SK-N-SH (cell line): ENCODE measurements around the gene AAGAB. TPM values are rescaled to one million over a fixed set of nuclear protein-coding genes. Genes with fewer than 3 reads are reported as not detected.
"Not testable (repeated sequence)": the region's sequence is repeated elsewhere in the genome, so short reads cannot be mapped to it uniquely, and the experiment has no call there.

Experiments
- CTCF ChIA-PET: fragments of 300-600, 350-600 bp; formaldehyde crosslinking; extraction: SDS; loops from one replicate; lab custom pipeline; 2021; lab: Yijun Ruan, JAX
- POLR2A ChIA-PET: fragments of 350-600 bp; sonication (Branson Sonifier 250); formaldehyde crosslinking; extraction: SDS; loops from one replicate; lab custom pipeline; 2020; ENCODE audit warnings: antibody characterized with exemption, inconsistent platforms; lab: Yijun Ruan, JAX
- DNase-seq: peaks from one replicate; pipeline ENCODE4 v3.0.0; 2012
- H2AFZ ChIP-seq: fragments of 200-600 bp; sonication (generic); 2 replicates; pipeline ENCODE4 v1.8.1; 2016; ENCODE audit warnings: antibody characterized with exemption, mild to moderate bottlenecking, low read depth
- H3F3A ChIP-seq: fragments of 200-600 bp; sonication (generic); replicated peaks from 2 replicates; pipeline ENCODE3; 2016; ENCODE audit warnings: antibody characterized with exemption, mild to moderate bottlenecking; ENCODE audit not compliant: insufficient read depth
- H3K27ac ChIP-seq, 2 experiments: fragments of 200-500 bp in 1 of 2; fragments of 200-600 bp in 1 of 2; sonication (Bioruptor generic) in 1 of 2; sonication (generic), shearing (Covaris generic) in 1 of 2; 2 replicates each; pipeline versions ENCODE4 v1.5.1 to v1.6.1; 2014 to 2016; ENCODE audit warnings: low read depth in 2 of 2, inconsistent platforms in 1 of 2, low read length in 1 of 2, mild to moderate bottlenecking in 1 of 2, mixed read lengths in 1 of 2
- H3K27me3 ChIP-seq: fragments of 200-600 bp; sonication (generic), shearing (Covaris generic); 2 replicates; pipeline ENCODE4 v1.6.1; 2016; ENCODE audit warnings: mixed run types; ENCODE audit not compliant: insufficient read depth
- H3K36me3 ChIP-seq, 2 experiments: fragments of 200-500 bp in 1 of 2; fragments of 200-600 bp in 1 of 2; sonication (Bioruptor generic) in 1 of 2; sonication (generic) in 1 of 2; replicated peaks in 1 of 2; 2 replicates each; pipeline versions ENCODE3 to v1.5.1; 2014 to 2016; ENCODE audit warnings: low read length in 1 of 2, mild to moderate bottlenecking in 1 of 2; ENCODE audit not compliant: insufficient read depth in 2 of 2, control insufficient read depth in 1 of 2
- H3K4me1 ChIP-seq, 2 experiments: fragments of 200-500 bp in 1 of 2; fragments of 200-600 bp in 1 of 2; sonication (Bioruptor generic) in 1 of 2; sonication (generic), shearing (Covaris generic) in 1 of 2; 2 replicates each; pipeline versions ENCODE4 v1.5.1 to v1.6.1; 2014 to 2016; ENCODE audit warnings: low read depth in 1 of 2, low read length in 1 of 2, mixed run types in 1 of 2; ENCODE audit not compliant: insufficient read depth in 2 of 2, control insufficient read depth in 1 of 2
- H3K4me2 ChIP-seq: fragments of 200-600 bp; sonication (generic), shearing (Covaris generic); 2 replicates; pipeline ENCODE4 v1.6.1; 2017; ENCODE audit warnings: mixed run types
- H3K4me3 ChIP-seq, 2 experiments: fragments of 200-500 bp in 1 of 2; fragments of 200-600 bp in 1 of 2; sonication (Bioruptor generic) in 1 of 2; sonication (generic), shearing (Covaris generic) in 1 of 2; 2 replicates each; pipeline versions ENCODE4 v1.5.1 to v1.8.1; 2014 to 2016; ENCODE audit warnings: low read depth in 2 of 2, inconsistent platforms in 1 of 2, low read length in 1 of 2, mild to moderate bottlenecking in 1 of 2, mixed read lengths in 1 of 2, moderate library complexity in 1 of 2
- H3K79me2 ChIP-seq: fragments of 200-600 bp; sonication (generic); 2 replicates; pipeline ENCODE4 v1.8.1; 2017; ENCODE audit warnings: mild to moderate bottlenecking; ENCODE audit not compliant: insufficient read depth
- H3K9ac ChIP-seq: fragments of 200-600 bp; sonication (generic); 2 replicates; pipeline ENCODE4 v1.6.1; 2017; ENCODE audit warnings: mixed run types
- H3K9me2 ChIP-seq: fragments of 200-600 bp; sonication (generic); 2 replicates; pipeline ENCODE4 v1.6.1; 2017; ENCODE audit warnings: mixed run types
- H3K9me3 ChIP-seq: fragments of 200-600 bp; sonication (generic); 2 replicates; pipeline ENCODE4 v1.6.1; 2017; ENCODE audit warnings: mixed run types, mild to moderate bottlenecking, moderate library complexity
- H4K20me1 ChIP-seq: fragments of 200-600 bp; sonication (generic); 2 replicates; pipeline ENCODE4 v1.6.1; 2017; ENCODE audit warnings: mild to moderate bottlenecking, mixed run types; ENCODE audit not compliant: insufficient read depth
- EP300 ChIP-seq, 2 experiments: IDR thresholded peaks; 2 replicates each; pipeline versions ENCODE4 v1.4.0 to v1.6.1; 2012; ENCODE audit warnings: borderline replicate concordance in 1 of 2, low read depth in 1 of 2, low read length in 1 of 2
- FOXJ3 ChIP-seq: sonication (generic); formaldehyde crosslinking; IDR thresholded peaks from 2 replicates; pipeline ENCODE4 v1.5.1; 2020; ENCODE audit warnings: mild to moderate bottlenecking, missing genetic modification reagents
- GABPA ChIP-seq: IDR thresholded peaks from 2 replicates; pipeline ENCODE4 v1.4.0; 2012; ENCODE audit warnings: low read depth, mild to moderate bottlenecking
- JUND ChIP-seq: IDR thresholded peaks from 2 replicates; pipeline ENCODE4 v1.4.0; 2012
- PBX3 ChIP-seq: IDR thresholded peaks from 2 replicates; pipeline ENCODE4; 2012
- RCOR1 ChIP-seq: fragments of 150-350 bp; IDR thresholded peaks from 2 replicates; pipeline ENCODE4 v1.6.1; 2017; ENCODE audit warnings: antibody characterized with exemption, low read length
- RFX5 ChIP-seq: IDR thresholded peaks from 2 replicates; pipeline ENCODE4 v1.6.1; 2012; ENCODE audit warnings: mild to moderate bottlenecking, improper control_type of control experiment, low read length
- WGBS: methylation state at CpG from one replicate; pipeline ENCODE4 v1.1.6; 2017; ENCODE audit warnings: low lambda C conversion rate; 5-methylcytosine and 5-hydroxymethylcytosine counted together
- polyA plus RNA-seq, 3 experiments: library from polyadenylated mRNA; depleted of rRNA; stranded (reverse); fragments of >200 nt; gene quantifications; 2 replicates each; pipeline ENCODE4 v1.2.3, GENCODE V29; 2012
- TF ChIP-seq, protein P1 (sequence below): IDR thresholded peaks from 2 replicates; pipeline ENCODE4 v1.6.1; 2012; ENCODE audit warnings: mild to moderate bottlenecking, low read depth, low read length, moderate library complexity
- TF ChIP-seq, protein P2 (sequence below): IDR thresholded peaks from 2 replicates; pipeline ENCODE4 v1.4.0; 2012; ENCODE audit warnings: low read depth, borderline replicate concordance

The AAGAB gene
- polyA plus RNA-seq, 1 of the 3 experiments (the other 2 are of a cell fraction) = 24.9 TPM

GRCh38 chr15:67290319-67290718 is 35.9 kb upstream of the AAGAB start:
- H3K79me2 ChIP-seq = no peaks in the 10 kb centered on the region
- no peaks in the 10 kb centered on the region for H3K27me3 ChIP-seq
- TF ChIP-seq, protein P1, sequence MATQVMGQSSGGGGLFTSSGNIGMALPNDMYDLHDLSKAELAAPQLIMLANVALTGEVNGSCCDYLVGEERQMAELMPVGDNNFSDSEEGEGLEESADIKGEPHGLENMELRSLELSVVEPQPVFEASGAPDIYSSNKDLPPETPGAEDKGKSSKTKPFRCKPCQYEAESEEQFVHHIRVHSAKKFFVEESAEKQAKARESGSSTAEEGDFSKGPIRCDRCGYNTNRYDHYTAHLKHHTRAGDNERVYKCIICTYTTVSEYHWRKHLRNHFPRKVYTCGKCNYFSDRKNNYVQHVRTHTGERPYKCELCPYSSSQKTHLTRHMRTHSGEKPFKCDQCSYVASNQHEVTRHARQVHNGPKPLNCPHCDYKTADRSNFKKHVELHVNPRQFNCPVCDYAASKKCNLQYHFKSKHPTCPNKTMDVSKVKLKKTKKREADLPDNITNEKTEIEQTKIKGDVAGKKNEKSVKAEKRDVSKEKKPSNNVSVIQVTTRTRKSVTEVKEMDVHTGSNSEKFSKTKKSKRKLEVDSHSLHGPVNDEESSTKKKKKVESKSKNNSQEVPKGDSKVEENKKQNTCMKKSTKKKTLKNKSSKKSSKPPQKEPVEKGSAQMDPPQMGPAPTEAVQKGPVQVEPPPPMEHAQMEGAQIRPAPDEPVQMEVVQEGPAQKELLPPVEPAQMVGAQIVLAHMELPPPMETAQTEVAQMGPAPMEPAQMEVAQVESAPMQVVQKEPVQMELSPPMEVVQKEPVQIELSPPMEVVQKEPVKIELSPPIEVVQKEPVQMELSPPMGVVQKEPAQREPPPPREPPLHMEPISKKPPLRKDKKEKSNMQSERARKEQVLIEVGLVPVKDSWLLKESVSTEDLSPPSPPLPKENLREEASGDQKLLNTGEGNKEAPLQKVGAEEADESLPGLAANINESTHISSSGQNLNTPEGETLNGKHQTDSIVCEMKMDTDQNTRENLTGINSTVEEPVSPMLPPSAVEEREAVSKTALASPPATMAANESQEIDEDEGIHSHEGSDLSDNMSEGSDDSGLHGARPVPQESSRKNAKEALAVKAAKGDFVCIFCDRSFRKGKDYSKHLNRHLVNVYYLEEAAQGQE = no peak
- TF ChIP-seq, protein P2, sequence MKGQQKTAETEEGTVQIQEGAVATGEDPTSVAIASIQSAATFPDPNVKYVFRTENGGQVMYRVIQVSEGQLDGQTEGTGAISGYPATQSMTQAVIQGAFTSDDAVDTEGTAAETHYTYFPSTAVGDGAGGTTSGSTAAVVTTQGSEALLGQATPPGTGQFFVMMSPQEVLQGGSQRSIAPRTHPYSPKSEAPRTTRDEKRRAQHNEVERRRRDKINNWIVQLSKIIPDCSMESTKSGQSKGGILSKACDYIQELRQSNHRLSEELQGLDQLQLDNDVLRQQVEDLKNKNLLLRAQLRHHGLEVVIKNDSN = no peak
- TF ChIP-seq EP300 (IDR thresholded peaks at IDR 0.05; ENCODE audit: borderline replicate concordance in 1 of 2, low read depth in 1 of 2, low read length in 1 of 2) (no peak), PBX3 (no peak), FOXJ3 (CRISPR knock-in tag) (no peak), RCOR1 (no peak), RFX5 (no peak), GABPA (no peak), JUND (no peak)
- no peaks in the 10 kb centered on the region for H3K9me2 ChIP-seq
- H2AFZ ChIP-seq = no peak overlapping the region
- H3K4me1 ChIP-seq = no peaks in the 10 kb centered on the region
- no peak for DNase-seq
- no peak overlapping the region for H3K9ac ChIP-seq
- WGBS = 94% methylated on average over 1 of the region's 1 CpG
- no peaks in the 10 kb centered on the region for H3F3A ChIP-seq
- ChIA-PET POLR2A (no interaction called here), CTCF (interaction anchor here (1.4 to 3.7 kb wide), 2 partner anchors 13 to 343 kb away, joined by 3 to 14 read pairs; no protein-coding TSS in a partner anchor)
- peaks cover 8% of the 10 kb centered on the region; the same call in 1 of the 2 replicates for H3K9me3 ChIP-seq
- H3K4me2 ChIP-seq = no peak overlapping the region
- H4K20me1 ChIP-seq = no peaks in the 10 kb centered on the region
- no peak overlapping the region for H3K27ac ChIP-seq
- peaks cover 0 to 5% of the 10 kb centered on the region in 2 experiments for H3K36me3 ChIP-seq
- H3K4me3 ChIP-seq = no peak overlapping the region

GRCh38 chr15:67286400-67286799 is 31.9 kb upstream of the AAGAB start:
- DNase-seq, H3F3A ChIP-seq, POLR2A ChIA-PET, H3K4me3 ChIP-seq, H3K9ac ChIP-seq, H4K20me1 ChIP-seq, H3K4me1 ChIP-seq, H3K79me2 ChIP-seq, H3K4me2 ChIP-seq, H3K27ac ChIP-seq, H3K9me3 ChIP-seq, H2AFZ ChIP-seq, H3K9me2 ChIP-seq, H3K36me3 ChIP-seq, H3K27me3 ChIP-seq, CTCF ChIA-PET: not testable (repeated sequence)
- WGBS = 78% methylated on average over 6 of the region's 6 CpGs

DNA sequence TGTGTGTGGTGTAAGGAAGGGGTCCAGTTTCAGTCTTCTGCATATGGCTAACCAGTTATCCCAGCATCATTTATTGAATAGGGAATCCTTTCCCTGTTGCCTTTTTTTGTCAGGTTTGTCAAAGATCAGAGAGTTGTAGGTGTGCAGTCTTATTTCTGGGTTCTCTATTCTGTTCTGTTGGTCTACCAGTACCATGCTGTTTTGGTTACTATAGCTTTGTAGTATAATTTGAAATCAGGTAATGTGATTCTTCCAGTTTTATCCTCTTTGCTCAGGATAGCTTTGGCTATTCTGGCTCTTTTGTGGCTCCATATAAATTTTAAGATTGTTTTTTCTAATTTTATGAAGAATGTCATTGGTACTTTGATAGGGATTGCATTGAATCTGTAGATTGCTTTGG is 31.2 kb upstream of the AAGAB start:
- CTCF ChIA-PET = interaction anchor here (1.0 kb wide), 1 partner anchor 339 kb away, joined by 4 read pairs; no protein-coding TSS in a partner anchor
- H3K4me2 ChIP-seq, H3K4me3 ChIP-seq, H3K9ac ChIP-seq, H3K4me1 ChIP-seq, H4K20me1 ChIP-seq, H3K27ac ChIP-seq, H3K79me2 ChIP-seq, H3K9me3 ChIP-seq, H3K36me3 ChIP-seq, DNase-seq, H3K27me3 ChIP-seq, H3K9me2 ChIP-seq, POLR2A ChIA-PET, H3F3A ChIP-seq, H2AFZ ChIP-seq: not testable (repeated sequence)
